Inflammatory macrophage treated with lipopolysaccharide for 1 hour (primary cell): ENCODE measurements around the gene EPHB2.

ENCODE experiments used
- DNase-seq, 2 donors: peaks; one replicate each; pipeline ENCODE4 v3.0.0-alpha.2; 2020 to 2022

EPHB2 gene

GRCh38 chr1:22722901-22723550, 12.4 kb downstream of the EPHB2 start:
- no peak for DNase-seq

DNA sequence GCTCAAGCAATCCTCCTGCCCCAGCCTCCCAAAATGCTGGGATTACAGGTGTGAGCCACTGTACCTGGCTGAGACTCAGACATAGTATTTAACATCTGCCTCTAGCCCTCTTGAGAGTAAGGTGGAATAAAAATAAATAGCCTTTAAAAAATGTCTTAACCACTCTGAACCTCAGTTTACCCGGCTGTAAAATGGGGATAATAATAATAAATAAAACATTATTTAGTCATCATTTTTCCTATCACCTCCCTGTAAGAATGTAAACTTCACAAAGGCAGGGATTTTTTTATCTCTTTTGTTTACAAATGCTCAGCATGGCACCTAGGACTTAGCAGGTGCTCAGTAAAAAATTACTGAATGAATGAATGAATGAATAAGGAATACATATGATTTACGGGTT, 17.2 kb downstream of the EPHB2 start:
- no peak for DNase-seq

- no peak for DNase-seq
Observed at GRCh38 chr1:22728751-22729399, 18.2 kb downstream of the EPHB2 start.

DNA sequence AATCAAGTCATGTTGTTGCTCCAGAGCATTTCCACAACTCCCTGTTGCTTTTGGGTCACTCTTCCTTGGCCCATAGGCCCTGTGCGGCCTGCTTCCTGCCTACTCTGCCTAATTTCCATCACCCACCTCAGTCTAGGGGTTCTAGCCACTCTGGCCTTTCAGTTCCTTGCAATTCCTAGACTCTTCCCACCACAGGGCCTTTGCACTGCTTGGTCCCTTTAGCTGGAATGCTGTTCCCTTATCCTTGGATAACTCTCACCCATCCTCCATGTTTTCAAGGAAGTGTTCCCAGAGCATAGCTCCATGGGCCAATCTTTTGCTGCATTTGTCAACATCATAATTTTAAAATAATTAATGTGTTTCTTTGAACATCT, 18.7 kb downstream of the EPHB2 start:
- no peak for DNase-seq

- no peak for DNase-seq
Observed at GRCh38 chr1:22729912-22730311, 19.3 kb downstream of the EPHB2 start.

DNA sequence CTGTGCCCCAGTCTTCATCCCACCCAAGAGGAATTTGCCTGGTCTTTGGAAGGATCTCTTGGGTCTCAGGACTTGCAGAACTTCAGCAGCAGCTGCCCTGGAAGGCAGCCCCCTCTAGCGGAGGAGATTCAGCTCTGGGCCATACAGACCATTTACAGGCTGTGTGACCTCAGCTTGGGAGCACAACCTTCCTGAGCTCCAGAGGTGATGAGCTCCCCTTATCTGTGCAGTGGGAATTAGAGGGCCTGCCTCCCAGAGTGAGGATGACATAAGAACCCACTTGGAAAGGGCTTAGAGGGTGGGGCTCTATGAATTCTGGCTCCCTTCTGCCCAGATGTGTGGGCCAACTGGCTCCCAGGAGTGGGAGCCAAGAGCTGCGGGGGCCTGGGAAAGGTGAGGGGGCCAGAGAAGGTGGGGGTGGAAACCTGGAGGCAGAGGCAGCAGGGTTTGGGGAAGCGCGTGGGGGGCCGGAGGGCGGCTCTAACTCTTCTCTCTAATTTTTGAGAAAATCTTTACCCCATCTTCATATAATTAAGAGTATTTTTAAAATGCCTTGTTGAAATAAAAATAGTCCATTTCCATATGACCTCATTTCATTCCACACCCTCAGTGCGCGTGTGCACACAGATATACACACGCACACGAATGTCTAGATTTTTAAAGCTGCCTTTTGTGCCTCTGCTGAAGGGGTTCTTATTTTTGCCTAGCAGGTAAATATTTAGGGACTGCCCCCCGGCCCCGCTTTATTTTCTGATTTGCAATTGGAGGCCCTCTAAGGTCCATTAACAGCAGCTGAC, 21.5 kb downstream of the EPHB2 start:
- no peak for DNase-seq

- no peak for DNase-seq
Observed at GRCh38 chr1:22733643-22734042, 23.0 kb downstream of the EPHB2 start.

- no peak for DNase-seq
Observed at GRCh38 chr1:22736501-22737080, 26.0 kb downstream of the EPHB2 start.

GRCh38 chr1:22737374-22738068, 26.9 kb downstream of the EPHB2 start:
- DNase-seq = no peak

DNA sequence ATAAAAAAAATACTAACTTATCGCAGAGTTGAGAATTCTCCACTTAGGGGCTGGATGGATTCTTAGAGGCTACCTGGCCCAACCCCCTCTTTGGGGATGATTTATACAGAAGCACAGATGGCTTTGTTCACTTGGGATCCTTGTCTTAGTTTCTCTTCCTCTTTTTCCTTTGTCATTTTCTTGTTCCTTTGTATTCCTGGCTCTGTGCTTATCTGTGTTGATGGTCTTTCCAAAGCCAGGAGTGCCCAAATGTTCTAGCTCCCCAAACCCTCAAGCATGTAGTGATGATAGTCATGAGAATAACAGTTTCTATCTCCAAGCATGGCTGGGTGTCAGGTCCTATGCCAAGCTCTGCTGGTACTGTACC, 27.4 kb downstream of the EPHB2 start:
- no peak for DNase-seq

GRCh38 chr1:22738522-22738921, 27.9 kb downstream of the EPHB2 start:
- DNase-seq = no peak

- DNase-seq = peak in 1 of 2 donors; percentile 34
Observed at GRCh38 chr1:22739648-22740385, 29.2 kb downstream of the EPHB2 start.

DNA sequence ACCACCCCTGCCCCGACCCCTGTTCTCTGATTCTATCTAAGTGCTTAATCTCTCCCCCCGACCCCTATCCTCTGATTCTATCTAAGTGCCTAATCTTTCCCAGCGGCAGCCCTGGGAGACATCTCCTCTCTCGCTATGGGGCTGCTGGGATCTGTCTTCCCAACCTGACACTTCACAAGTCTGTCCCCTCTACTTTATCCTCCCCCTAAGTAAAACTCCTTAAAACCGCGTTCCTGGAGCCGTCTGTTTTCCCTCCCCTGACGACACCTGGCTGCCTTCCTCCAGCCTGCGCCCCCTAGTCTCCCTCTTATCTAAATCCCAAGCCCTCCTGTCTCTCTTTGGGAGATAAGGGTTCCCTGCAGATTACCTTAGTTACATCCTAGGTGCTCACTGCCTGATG, 30.5 kb downstream of the EPHB2 start:
- DNase-seq = no peak

DNA sequence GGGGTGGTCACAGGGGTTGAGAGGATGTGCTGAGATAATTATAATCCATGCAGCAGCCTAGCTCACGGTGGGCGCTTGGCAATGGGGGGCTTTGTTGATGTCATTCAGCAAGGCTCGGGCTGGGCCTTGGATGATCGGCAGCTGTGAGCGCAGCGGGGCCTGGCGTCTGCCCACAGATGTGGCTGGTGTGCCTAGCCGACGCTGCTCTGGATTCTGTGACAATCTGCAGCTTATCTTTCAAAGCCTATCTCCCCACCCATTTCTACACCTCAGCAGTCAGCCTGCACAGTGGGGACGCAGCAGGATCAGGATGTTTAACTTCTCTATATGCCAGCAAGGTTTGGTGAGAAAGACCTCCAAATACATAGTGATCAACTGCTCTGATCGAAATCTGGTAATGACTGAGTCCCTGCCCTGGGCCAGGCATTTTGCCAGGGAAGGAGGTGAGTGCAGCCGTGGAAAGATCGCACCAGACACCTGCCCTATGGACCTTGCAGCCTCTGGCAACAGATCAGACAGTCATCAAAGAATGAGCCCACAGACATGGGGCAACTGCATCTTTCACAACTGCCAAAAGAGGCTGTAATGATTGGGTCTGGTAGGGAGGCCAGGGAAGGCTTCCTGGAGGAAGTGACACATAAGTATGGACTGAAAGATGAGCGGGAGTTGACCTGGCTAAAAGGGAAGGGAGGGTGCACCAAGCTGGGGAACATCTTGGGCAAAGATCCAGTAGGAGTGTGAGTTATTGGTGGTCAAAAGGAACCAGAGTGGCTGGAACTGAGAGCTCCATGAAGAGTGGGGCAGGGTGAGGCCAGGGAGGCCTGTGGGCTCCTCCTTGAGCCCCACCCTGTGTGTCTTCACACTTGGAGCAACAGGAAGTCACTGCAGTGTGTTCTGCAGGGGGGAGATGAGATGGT, 35.3 kb downstream of the EPHB2 start:
- DNase-seq = peak; percentile 78 to 81

DNA sequence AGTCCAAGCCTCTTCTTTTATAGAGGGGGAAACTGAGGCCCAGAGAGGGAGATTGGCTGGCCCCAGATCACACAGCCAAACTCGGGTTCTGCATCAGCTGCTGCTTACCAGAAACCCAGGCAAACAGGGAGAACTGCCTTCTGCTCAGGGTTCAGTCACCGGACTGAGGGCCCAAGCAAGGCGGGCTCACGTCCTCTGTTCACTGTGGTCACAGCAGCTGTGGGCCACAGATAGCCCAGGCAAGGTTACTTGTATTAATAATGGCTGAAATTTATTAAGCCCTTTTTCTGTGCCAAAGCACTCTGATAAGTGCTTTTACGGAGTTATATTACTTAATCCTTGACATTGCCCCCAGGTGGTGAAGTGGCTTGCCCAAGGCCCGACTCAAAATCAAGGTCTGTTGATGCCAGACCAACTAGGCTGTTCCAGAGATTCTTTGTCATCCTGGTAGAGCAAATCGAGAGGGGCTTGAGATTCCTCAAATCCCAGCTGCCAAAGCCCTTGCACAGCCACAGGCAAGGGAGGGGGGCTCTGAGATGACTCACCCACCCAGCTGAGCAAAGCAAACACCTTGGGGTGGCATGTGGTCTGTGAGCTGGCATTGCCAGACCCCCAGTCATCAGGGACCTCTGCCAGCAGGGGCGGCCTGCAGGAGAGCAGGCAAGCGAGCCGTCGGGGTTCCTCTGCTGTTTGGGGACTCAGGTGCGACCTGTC, 36.5 kb downstream of the EPHB2 start:
- no peak for DNase-seq

- DNase-seq = no peak
Observed at GRCh38 chr1:22747735-22748073, 37.1 kb downstream of the EPHB2 start.

GRCh38 chr1:22749503-22749902, 38.9 kb downstream of the EPHB2 start:
- no peak for DNase-seq

GRCh38 chr1:22749919-22750684, 39.5 kb downstream of the EPHB2 start:
- peak; percentile 71 to 80 for DNase-seq

- no peak for DNase-seq
Observed at GRCh38 chr1:22750685-22751051, 40.0 kb downstream of the EPHB2 start.

DNA sequence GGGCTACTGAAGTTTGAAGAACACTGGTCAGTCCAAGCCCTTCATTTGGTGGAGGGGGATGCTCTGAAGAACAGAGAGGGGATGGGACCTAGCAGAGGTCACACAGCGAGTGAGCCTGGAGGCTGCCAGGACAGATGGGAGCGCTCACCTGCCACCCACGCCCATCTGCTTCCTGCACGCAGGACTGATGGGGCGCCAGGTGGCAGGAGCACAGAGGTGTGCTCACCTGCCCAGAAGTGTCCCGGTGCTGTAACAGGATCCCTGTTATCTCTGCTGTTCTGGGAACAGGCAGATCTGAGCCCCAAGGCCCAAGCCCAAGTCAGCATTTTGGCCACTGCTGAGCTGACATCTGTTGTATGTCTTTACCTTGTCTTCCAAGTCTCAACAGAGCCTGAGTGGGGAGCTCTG, 40.5 kb downstream of the EPHB2 start:
- DNase-seq = no peak
